ENCODE results near the gene MTM1. TPM values are rescaled to one million over a fixed set of nuclear protein-coding genes. Genes with fewer than 3 reads are reported as not detected.

Gene MTM1
- total RNA-seq, 1 donor from 2014 or later, result 28.4 TPM

DNA sequence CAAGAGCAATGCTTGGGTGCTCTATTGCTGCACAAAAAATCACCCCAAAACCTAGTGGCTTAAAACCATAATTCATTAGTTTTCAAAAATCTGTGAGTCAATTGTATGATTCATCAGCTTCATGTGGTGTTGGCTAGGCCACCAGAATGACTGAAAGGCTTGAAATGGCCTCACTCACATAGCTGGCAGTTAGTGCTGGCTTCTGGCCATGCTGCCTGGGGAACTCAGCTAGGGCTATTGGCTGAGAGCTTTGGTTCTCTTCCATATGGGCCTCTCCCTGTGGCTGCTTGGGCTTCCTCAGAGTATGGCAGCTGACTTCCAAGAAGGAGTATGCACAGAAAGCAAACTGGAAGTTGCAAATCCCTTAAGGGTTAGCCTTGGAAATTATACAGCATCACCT is 121.7 kb downstream of the MTM1 start:
- intact Hi-C loops (cut with DNase I), result no loop called here
- Histone ChIP-seq H3K27ac (no peak overlapping the region), H3K4me3 (no peak overlapping the region), H3K4me1 (no peaks in the 10 kb centered on the region), H3K36me3 (no peaks in the 10 kb centered on the region), H3K9me3 (no peaks in the 10 kb centered on the region), H3K27me3 (no peaks in the 10 kb centered on the region)
- ATAC-seq (no peak), DNase-seq (no peak)
- TF ChIP-seq, protein P1, sequence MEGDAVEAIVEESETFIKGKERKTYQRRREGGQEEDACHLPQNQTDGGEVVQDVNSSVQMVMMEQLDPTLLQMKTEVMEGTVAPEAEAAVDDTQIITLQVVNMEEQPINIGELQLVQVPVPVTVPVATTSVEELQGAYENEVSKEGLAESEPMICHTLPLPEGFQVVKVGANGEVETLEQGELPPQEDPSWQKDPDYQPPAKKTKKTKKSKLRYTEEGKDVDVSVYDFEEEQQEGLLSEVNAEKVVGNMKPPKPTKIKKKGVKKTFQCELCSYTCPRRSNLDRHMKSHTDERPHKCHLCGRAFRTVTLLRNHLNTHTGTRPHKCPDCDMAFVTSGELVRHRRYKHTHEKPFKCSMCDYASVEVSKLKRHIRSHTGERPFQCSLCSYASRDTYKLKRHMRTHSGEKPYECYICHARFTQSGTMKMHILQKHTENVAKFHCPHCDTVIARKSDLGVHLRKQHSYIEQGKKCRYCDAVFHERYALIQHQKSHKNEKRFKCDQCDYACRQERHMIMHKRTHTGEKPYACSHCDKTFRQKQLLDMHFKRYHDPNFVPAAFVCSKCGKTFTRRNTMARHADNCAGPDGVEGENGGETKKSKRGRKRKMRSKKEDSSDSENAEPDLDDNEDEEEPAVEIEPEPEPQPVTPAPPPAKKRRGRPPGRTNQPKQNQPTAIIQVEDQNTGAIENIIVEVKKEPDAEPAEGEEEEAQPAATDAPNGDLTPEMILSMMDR (IDR thresholded peaks at IDR 0.05), result no peak

DNA sequence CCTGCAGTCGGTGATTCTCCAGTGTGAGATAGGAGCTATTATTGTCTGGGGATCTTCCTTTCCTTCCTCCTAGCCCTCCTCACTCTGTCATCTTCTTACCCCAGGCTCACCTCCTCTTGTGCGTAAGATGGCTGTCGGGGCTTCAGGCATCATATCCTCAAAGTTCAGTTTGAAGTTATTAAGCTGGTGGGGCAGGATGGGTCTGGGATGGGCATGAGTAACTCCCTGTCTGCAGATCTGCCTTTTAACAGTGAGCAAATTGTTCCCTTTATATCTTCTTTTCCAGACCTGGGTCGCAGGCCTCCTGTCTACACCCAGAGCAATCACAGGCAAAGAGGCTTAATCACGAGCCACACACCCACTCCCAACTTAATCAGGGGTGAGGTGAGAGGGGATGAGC is 123.9 kb downstream of the MTM1 start:
- Histone ChIP-seq H3K27me3 (no peaks in the 10 kb centered on the region), H3K36me3 (no peaks in the 10 kb centered on the region), H3K27ac (peak overlapping the region; percentile 77), H3K4me3 (peak overlapping the region; percentile 52), H3K9me3 (no peaks in the 10 kb centered on the region), H3K4me1 (no peaks in the 10 kb centered on the region)
- ATAC-seq (no peak), DNase-seq (no peak)
- TF ChIP-seq, protein P1 (IDR thresholded peaks at IDR 0.05), result no peak
- intact Hi-C loops (cut with DNase I), result no loop called here

DNA sequence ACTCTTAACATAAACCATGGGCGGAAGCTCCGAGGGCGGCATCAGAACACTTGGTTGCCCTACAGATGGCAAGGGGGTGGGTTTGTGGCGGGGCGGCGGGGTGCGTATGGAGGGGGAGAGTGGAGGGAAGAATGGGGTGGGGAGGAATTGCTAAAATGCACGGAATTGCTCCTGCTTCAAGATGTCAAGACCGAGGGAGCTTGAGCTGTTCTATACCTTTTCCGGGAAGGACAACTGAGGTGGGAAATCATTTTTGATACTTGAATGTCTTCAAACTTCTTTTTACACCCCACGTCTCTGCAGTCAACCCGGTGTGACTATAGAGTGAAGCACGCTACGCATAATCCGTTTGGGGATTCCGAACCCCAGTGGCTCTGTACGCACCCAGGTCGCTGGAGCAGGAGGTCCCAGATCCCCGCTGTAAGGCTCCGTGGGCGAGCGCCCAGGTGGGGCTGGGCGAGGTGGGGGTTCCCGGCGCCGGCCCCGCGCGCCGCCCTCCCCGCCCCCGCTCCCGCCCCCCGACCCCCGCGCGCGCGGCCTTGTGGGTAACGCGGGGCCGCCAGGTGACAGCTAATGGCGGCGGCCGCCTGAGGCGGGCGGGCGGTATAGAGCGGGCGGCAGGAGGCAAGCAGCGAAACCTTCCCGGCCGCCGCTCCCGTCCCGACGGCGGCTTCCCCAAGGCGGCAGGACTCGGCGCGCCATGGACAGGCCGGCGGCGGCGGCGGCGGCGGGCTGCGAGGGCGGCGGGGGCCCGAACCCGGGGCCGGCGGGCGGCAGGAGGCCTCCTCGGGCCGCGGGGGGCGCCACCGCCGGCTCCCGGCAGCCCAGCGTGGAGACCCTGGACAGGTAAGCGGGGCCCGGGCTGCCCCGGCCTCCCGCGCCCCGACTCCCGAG is 124.7 kb downstream of the MTM1 start, which contains the start of gene MTMR1:
MTMR1 (plus strand) TSS at position 566 of the 894 bp plus-strand sequence; CDS start at position 701, 135 bp downstream.
- H3K4me3 ChIP-seq, result peak within 1 kb of the TSS; percentile 55
- no peaks in the 10 kb centered on the region for H3K9me3 ChIP-seq
- no peaks in the 10 kb centered on the region for H3K27me3 ChIP-seq
- peak; percentile 74 for DNase-seq
- H3K27ac ChIP-seq, result peak within 1 kb of the TSS; percentile 78
- no peaks in the 10 kb centered on the region for H3K4me1 ChIP-seq
- peak; percentile 76 for ATAC-seq
- no peaks in the 10 kb centered on the region for H3K36me3 ChIP-seq
- TF ChIP-seq, protein P1 (IDR thresholded peaks at IDR 0.05), result no peak
- intact Hi-C loops (cut with DNase I), result no loop called here

DNA sequence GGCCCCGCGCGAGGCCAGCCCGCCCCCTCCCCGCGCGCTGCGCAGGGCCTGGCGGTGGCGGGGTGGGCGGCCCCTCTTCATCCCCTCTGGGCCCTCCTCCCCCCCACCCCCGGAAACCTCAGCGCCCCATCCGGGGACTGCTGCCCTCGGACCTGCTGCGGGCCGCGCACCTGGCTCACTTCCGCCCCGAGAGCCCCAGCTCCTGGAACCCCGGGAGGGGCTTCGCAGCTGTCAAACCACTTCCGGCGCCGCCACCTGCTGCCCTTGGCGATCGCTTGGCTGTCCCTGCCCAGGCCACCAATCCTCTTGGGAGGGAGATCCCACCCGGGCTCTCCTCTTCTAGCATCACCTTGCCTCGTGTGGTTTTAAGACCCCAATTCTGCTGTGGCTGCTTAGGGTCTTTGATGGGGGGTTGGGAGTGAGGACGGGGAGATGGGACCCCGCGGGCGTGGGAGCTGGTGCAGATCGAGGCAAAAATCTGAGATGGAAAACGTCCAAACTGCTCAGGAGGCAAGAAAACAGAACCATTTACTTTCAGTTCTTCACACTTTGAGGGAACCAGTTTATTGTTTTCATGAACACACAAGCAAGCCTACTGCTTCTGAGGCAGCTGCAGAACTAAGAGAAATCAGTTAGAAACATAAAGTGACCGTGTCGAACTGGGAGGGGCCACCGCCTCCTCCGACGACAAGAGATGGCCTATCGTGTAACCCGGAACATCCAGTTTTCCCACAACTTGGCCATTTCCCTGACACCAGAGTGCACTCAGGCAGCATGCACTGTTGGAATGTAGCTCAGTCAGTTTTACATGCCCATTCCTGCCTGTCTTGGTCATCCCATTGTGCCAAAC is 125.5 kb downstream of the MTM1 start:
- H3K27me3 ChIP-seq, result no peaks in the 10 kb centered on the region

DNA sequence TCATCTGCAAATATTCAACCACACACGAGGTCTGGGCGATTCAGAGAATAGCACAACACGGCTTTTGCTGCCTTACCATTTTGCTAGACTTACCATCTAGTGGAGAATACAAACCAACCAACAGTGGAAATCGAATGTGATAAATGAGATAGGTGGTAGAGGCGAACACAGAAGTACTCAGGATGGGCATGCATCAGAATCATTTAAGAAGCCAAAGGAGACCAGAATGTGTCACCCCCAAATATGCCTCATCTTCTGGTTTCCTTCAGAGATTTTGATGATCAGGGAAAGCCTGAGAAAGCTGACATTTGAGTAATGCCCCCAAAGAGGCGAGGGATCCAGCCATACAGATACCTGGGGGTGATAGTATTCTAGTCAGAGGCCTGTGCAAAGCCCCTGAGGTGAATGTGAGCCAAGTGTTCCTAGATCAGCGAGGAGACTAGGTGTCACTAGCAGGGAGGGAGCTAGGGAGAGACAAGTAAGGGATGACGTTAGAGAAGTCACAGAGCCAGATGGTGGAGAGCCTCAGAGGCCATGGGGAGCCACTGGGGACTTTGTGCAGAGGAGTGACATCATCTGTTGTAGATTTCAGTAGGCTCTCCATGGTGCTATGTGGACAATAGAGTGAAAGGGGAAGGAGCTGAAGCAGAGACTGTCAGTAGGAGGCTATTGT is 126.5 kb downstream of the MTM1 start:
- Histone ChIP-seq H3K36me3 (no peaks in the 10 kb centered on the region), H3K4me1 (no peaks in the 10 kb centered on the region), H3K4me3 (peak overlapping the region; percentile 55), H3K27me3 (no peaks in the 10 kb centered on the region), H3K9me3 (no peaks in the 10 kb centered on the region), H3K27ac (no peak overlapping the region)
- ATAC-seq, result peak; percentile 37
- intact Hi-C loops (cut with DNase I), result no loop called here
- no peak for DNase-seq
- TF ChIP-seq, protein P1 (IDR thresholded peaks at IDR 0.05), result no peak

More for the DNA sequence above, 125.5 kb downstream of the MTM1 start:
- intact Hi-C loops (cut with DNase I), result no loop called here
- DNase-seq (peak; percentile 82), ATAC-seq (peak; percentile 80)
- Histone ChIP-seq H3K36me3 (no peaks in the 10 kb centered on the region), H3K4me1 (no peaks in the 10 kb centered on the region), H3K27ac (peak overlapping the region; percentile 78), H3K9me3 (no peaks in the 10 kb centered on the region), H3K4me3 (peak overlapping the region; percentile 55)
- TF ChIP-seq, protein P1 (IDR thresholded peaks at IDR 0.05), result no peak

Data from upper lobe of right lung (tissue), 1 donor.